Dermis microvascular lymphatic vessel endothelial cell (primary cell): ENCODE measurements around the gene RTN4RL1. TPM values are rescaled to one million over a fixed set of nuclear protein-coding genes. Genes with fewer than 3 reads are reported as not detected.

Experiments
- DNase-seq, 2 donors: peaks; one replicate each; pipeline versions ENCODE4 v3.0.0 to v3.0.0-alpha.2; 2010; ENCODE audit warnings: low read depth in 2 of 2
- total RNA-seq: library from RNA; depleted of rRNA; stranded (reverse); fragments of >200 nt; gene quantifications from 2 replicates; pipeline ENCODE4 v1.2.1, GENCODE V29; 2014

Gene RTN4RL1, protein sequence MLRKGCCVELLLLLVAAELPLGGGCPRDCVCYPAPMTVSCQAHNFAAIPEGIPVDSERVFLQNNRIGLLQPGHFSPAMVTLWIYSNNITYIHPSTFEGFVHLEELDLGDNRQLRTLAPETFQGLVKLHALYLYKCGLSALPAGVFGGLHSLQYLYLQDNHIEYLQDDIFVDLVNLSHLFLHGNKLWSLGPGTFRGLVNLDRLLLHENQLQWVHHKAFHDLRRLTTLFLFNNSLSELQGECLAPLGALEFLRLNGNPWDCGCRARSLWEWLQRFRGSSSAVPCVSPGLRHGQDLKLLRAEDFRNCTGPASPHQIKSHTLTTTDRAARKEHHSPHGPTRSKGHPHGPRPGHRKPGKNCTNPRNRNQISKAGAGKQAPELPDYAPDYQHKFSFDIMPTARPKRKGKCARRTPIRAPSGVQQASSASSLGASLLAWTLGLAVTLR
- 0.25 and 0.26 TPM in 2 replicates for total RNA-seq

DNA sequence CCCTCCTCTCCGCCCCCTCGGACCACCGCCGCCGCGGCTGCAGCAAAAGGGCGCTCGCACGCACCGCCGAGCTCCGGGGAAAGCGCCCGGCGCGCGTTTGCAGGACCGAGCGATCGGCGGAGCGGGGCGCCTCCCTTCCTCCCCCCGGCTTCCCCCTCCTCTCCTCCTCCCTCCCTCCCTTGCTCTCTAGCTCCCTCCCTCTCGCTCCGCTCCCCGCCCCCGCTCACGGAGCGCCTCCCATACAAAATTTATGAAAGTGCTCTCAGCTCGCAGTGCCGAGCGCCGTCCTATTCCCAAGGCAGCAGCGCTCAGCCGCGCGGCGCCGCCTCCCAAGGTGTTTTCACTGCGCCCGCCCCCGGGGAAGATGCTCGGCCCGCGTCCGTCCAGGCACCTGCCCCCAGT, at the start of gene RTN4RL1:
RTN4RL1 (minus strand) TSS at position 115 of the 402 bp plus-strand sequence. CDS start 469 bp downstream, outside the sequence.
- DNase-seq: peak in 1 of 2 donors; percentile 30

DNA sequence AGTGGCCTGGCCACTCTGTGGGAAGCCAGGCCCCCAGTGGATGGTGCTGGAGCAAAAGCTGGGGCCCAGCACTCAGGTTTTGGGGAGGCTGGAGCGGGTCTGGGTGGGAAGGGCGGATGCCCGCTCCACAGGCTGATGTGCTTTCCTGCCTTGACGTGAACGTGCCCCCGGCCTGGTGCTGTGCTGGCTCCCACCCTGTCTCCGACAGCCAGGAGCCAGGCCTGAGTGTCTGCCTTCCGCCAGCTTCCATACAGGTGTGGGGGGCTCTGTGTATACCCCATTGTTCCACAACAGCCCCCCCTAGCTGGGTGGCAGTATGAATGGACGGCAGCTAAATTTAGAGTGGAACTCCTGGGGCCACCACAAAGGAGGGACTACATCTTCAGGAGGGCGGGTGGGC, 49.8 kb upstream of the RTN4RL1 start:
- no peak for DNase-seq

DNA sequence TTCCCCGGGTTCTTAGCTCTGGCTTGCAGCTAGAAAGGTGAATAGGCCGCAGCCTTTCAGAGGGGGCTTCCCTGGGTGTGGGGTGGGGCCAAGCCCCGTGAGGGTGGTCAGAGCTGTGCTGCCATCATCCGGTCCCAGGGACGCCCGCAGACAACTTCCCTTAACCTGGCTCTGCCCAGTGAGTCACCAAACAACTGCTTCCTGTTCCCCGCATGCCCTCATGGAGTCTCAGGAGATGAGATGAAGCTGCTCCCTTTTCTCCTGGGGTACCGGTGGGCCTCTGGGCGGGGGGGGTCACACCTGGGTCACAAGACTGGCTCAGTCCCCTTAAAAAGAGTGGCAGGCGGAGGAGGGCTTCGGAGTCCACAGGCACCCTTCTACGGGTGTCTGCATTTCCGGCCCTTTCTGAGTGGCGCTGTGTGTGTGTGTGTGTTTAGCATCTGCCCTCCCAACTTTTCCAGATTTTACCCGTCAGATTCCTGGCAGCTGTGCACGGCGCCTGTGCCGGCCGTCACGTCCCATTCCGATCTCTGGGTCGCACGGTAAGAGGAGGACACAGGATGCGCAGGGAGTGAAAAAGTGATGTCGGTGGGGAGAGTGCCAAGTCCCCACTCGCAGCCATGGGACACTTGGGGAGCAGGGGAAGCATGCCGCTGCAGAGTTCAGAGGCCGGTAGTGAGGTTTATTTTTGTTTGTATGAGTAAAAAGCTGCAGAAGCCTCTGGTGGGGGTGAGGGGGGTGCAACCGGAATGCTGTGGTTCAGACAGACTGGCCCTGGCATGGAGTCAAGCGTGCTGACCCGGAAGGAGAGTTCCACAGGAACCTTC, 46.5 kb upstream of the RTN4RL1 start:
- peak; percentile 87 to 93 for DNase-seq

DNA sequence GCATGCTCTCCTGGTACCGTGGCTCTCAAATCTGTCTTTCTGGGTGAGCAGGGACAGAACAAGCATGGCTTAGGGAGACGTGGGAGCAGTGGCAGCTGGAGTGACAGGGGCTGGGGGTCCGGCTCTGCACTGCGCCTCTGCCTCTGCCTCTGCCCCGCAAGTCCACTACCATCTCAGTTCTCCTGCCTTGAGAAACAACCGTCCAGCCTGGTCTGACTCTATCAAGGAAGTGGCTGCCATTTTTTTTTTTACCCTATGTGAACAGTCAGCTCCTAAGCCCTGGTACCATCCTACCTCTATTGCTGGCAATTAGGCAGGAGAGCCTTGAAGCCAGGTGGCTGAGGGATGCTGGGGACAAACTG, 45.9 kb upstream of the RTN4RL1 start:
- DNase-seq: no peak

DNA sequence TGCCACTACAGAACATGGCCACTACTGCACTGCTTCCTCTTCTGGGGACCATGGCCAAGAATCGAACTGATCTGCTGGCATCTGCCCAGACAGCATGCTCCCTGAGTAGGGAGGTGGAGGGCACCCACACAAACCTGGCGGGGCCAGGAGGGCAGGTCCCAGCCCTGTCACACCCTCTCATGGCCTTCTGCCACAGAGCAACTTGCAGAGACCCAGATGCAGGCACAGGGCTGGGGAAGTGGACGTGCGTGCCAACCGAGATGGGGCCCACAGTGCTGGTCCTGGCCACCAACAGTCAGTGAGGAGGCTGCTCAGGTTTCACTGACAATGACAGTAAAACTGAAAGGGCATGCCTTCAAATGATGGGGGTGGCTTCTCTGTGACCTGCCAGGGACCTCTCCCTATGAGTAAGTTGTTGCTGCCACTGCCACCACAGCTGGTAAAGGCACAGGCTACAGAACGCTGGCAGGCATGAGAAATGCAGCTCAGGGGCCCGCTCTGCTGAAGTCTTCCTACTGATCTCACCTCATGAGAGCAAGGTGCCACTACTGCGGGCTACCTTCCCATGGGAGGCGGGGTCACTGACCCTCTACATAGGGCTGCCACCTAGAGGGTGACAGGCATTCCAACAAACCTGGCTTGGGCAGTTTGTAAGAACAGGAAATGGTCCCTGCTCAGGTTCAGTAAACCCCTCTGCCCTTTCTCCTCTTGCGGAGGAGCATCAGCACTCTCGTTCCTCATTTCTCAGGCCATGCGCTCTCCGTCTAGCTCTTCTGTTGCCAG, 45.3 kb upstream of the RTN4RL1 start:
- no peak for DNase-seq

DNA sequence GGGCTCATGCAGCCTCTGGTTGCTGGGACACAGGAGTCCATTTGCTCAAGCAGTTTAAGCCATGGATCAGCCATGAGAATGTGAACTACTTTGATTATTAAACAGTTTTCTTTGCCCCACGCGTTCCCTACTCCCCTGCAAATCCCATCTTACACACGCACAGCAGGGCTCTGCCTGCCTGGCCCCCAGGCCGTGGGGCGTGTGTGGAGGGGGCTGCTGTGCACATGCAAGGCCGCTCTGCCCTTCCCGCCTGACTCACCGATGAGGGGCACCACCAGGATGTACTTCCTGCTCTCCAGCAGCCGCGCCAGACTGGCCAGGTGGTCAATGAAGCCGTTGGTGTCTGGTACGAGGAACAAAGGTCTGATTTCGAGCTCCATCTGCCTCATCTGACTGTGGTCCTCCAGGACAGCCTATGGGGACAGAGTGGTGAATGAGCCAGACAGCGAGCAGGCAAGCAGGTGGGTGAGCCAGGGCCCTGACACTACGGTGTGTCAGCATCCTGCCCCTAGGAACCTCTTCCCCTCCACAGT, 43.5 kb upstream of the RTN4RL1 start:
- DNase-seq: peak in 1 of 2 donors; percentile 89

DNA sequence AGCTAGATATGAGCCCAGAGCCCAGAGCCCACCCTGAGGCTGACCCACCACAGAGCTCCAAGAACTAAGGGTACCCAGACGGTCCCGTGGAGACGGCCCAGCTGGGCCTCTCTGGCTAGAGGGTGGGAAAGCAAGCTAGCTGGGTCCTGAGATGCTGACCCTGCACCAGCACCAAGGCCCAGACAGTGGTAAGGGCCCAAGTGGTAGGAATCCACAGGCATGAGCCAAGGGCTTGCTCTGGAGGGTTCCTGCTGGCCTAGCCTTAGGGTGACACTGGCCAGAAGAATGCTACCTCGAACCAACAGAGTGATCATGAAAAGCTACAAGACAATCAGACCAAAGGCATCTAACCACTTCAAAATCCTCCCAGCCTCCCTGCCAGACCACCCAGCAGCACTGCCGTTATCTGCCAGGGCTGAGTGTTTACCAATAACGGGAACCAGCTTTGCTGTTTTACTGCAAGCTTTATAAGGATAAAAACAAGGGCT, 42.9 kb upstream of the RTN4RL1 start:
- DNase-seq: no peak

DNA sequence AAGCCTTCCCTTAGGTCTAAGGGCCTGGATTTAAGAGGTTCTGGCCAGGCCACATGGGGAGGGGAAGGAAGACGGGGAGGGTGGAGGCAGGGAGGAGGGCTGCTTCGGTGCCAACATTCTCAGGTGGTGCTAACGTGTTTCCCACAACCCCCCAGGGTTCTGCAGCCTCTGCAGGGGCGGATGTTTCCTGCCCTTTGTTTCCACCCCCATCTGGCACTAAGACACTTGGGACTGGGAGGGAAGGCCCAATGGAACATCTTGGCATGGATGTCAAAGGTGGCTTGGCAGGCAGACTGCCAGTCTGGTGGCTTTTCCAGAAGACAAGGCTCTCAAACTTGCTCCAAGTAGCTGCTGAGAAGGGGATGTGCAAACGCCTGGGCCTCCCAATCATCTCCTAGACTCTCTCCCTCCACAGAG, 42.5 kb upstream of the RTN4RL1 start:
- peak in 1 of 2 donors; percentile 82 for DNase-seq

DNA sequence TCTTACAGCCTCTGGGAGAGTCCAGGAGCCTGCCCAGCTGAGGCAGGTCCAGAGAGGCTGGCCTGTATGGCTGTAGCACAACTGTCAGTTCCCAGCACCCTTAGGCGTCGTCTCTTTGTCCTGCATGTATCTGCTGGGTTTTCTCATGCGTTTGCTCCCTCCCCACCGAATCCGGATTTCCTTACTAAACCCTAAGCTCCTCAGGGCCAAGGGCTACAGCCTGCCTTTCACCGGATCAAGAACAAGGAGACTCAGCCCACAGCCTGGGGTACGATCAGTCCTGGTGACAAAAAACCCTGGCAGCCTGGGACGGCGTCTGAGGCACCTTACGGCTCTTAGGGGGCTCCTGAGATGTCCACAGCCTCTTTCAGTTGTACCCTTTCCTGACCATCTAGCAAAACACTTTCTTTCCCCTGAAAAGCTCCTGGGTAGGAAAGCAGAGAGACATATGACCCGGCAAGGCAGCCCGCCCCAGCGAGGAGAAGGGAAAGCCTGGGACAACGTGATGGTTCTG, 42.0 kb upstream of the RTN4RL1 start:
- DNase-seq: peak in 1 of 2 donors; percentile 35

DNA sequence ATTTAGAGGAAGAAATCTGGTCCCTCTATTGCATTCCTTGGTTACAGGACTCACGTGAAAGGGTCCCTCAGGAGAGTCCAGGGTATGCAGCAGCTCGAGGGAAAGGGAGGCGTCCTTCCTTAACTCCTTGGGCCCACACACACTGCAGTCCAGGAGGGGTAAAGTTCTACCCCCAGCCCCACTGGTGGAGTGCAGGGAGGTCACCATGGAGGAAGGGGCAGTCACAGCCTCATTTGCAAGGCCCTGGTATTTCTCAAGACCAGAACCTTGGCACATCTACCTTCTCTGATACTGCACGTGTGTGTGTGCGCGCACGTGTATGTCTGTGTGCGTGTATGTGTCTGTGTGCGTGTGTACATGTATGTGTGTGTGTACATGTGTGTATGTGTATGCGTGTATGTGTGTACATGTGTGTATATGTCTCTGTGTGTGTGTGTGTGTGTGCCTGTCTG, 40.8 kb upstream of the RTN4RL1 start:
- no peak for DNase-seq

DNA sequence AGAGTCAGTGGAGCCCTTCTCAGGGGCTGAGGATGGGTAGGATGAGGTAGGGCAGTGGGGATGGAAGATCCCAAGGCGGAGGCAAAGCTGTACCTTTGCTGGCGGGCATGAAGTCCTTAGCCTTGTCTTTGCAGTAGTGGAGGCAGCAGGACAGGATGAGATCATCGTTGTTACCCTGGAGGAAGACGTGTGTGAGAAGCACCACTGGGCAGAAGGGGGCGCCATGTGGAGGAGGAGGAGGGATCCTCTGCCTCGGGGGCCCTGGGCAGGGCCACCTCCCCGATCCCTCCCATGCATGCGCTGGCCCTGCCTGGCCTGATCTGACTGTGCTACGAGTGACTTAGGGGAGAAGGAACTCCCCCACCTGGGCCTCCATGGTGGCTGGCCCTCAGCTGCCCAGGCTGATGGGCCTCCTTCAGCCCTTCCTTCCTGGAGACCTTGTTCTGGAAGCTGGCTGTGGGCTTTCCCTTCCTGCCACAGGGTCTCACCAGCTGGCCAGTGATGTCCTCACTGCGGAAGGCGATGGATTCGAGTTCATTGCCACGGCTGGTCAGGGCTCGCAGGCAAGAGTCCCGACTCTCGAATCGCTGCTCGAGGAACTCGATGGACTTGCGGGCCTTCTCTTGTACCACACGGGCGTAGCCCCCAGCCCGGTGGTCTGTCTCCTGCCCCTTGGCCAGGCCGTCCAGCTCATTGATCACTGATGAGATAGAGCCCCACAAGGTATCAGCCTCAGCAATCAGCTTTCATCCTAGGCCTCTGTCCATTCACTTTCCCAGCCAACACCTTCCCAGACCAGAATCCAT, 40.0 kb upstream of the RTN4RL1 start:
- DNase-seq: peak in 1 of 2 donors; percentile 86

DNA sequence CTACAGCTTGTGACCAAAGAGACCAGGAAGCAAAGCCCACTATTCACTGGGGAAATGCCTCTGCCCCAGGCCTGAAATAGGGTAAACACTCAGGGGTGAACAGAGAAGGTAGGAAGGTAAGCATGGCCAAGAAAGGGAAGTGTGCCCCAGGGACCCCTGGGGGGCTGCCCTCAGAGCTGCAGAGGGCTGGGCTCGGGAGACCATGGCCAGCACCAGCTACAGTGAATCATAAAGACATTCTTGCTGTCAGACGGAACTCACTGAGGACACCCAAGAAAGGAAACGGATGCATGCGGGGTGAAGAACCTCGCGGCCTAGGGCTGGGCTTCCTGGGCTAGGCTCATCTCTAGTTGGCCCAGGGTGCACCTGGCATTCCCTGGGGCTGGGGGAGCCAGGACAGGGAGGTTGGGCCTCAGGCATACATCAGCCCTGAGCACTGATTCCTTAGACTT, 39.4 kb upstream of the RTN4RL1 start:
- no peak for DNase-seq

DNA sequence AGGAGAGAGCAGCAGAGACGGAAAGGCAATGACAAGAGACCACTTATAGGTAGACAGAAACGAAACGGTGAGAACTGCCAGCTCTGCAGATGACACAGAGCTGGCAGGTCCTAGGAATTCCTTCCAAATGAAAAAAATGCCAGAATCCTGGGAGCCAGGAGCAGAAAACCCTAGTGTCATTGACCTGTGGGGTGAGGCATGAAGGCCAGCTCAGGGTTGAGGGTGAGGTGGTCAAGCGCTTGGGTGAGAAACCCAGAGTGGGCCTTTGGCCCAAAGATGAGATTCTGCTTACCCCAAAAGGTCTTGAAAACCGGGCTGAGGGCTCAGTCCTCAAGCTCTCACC, 39.0 kb upstream of the RTN4RL1 start:
- DNase-seq: no peak

DNA sequence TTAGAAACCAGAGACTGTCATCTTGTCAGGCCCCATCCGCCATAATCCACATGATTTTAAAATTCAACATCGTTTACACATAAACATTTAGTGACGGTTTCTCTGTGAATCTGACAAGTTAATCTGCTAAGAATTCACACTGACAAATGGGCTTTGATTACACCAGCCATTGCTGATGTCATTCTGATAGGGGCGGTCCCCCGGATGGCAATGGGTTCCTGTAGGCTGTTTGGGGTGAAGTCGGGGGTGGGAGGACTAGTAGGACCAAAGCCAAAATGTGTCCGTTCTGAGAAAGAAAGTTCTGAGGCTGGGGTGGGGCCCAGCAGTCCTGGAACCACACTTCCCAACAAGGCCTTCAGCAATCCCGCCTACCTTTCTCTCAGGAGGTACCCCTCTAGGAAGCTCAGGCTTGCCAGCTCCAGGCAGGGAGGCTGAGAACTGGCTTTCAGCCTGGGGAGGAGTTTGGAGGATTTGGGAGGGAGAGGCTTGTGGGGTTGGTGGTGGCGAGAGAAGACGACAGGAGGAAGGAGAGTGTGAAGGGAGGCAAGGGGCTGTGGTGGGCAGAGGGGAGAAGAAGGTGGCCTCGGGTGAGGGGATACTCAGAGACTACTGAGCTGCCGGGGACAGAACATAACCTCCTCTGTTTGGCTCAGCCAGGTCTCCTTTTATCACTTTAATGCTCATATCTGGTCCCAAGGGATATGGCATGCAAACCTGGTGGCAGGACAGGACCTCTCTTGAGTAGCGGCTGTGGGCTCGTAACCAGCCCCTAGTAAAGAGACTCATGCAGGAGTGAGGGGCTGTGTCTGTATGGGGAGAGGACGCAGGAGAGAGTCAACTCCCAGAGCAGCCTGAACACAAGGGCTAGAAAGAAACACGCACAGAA, 38.4 kb upstream of the RTN4RL1 start:
- DNase-seq: peak in 1 of 2 donors; percentile 29

DNA sequence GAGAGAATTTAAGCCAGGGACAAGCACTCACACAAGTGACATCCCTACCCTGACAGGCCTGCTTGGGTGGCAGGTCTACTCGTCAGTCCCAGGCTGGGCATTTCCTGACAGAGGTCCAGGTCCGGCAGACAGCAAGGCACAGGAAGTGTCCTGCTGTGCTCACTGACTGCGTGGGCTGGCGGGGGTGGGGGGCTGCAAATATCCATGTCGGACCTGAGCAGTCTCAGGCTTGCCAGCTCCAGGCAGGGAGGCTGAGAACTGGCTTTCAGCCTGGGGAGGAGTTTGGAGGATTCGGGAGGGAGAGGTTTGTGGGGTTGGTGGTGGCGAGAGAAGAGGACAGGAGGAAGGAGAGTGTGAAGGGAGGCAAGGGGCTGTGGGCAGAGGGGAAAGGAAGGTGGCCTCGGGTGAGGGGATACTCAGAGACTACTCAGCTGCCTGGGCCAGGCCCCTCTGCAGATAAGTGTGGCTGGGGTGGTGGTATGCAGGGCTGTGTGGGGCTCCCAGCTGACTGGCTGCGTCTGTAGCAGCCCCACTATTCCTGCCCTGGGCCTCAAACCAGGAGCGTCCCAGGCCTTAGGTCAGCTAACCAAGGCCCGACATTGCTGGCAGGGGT, 37.5 kb upstream of the RTN4RL1 start:
- peak in 1 of 2 donors; percentile 68 for DNase-seq

DNA sequence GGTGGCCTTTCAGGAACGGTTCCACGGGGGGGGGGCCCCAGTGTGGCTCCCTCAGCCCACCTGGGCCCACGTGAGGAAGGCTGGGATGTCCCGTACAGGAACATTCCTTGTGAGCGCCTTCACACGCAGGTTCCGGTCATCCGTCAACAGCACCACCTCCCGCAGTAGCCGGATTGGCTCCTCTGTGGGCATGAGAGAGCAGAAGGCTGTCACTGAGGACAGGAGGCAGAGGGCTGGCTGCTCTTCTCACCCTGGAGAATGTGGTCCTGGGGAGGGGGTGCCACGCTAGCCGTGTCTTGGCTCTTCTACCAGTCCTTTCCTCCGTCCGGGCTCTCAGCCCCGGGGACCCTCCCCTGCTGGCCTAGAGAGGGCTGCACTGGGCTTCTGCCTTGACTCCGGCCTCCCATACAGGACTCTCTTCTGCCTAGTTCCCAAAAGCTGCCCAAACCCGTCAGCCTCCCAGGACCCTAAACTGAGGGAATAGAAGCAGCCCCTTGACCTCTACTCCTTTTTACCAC, 36.4 kb upstream of the RTN4RL1 start:
- no peak for DNase-seq

DNA sequence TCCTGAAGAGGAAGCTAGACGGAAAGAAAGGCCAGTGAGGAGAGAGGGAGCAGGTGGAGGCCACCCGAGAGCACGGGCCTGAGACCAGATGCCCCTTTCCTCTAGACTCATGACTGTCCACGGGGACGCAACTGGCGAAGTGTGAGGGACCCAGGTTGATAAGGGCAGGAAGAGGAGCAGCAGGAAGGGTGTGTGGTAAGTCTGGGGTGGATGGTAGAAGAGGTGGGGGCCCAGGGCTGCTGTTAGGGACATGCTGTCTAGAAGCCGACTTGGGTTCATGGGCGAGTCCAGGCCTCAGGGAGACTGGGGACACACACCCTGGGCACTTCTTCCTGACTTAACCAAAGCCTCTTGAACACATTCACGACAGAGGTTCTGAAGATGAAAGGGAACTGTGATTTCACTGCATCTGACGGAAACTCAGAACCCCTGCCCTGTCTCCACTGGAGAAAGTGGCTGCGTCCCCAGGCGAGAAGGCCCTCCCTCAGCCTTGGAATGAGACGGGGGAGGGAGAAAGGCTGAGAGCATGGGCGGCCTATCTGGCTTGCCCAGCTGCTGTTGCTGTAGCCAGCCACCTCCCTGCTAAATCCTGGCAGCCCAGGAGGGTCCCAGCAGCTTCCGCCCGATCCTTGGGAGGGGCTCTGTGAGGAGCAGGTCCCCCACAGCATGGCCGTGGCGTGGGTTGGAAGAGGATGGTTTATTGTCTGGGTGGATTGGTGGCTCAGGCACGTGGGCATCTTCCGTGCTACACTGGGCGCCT, 35.7 kb upstream of the RTN4RL1 start:
- peak in 1 of 2 donors; percentile 17 for DNase-seq

DNA sequence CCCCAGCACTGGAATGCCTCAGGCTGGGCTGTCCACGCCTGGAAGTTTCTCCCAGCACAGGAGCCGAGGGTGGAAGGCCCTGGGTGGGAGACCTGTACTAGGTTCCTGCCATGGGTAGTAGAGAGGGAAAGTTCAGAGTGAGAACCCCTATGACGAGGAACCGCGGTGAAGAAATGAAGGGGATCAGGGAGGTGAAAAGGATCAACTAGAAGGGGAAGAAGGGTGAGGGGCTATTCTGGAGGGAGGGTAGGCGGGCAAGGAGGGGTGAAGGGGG, 35.2 kb upstream of the RTN4RL1 start:
- no peak for DNase-seq
